Colonic mucosa (tissue), 4 donors: ENCODE measurements around the gene TPD52L2. TPM values are rescaled to one million over a fixed set of nuclear protein-coding genes. Genes with fewer than 3 reads are reported as not detected.
A peak's percentile ranks its signal among the peaks of the same experiment; 100 is the strongest.
"Not testable (repeated sequence)": the region's sequence is repeated elsewhere in the genome, so short reads cannot be mapped to it uniquely, and the experiment has no call there.

Experiments
- DNase-seq: peaks from one replicate; pipeline ENCODE4 v3.0.0-alpha.2; 2020
- H3K27ac ChIP-seq: fragments of 200-600 bp; one replicate; pipeline ENCODE4 v1.8.0; 2021
- H3K27me3 ChIP-seq: fragments of 200-600 bp; one replicate; pipeline ENCODE4 v1.8.0; 2021
- H3K36me3 ChIP-seq: fragments of 200-600 bp; one replicate; pipeline ENCODE4 v1.8.0; 2021
- H3K4me1 ChIP-seq: fragments of 200-600 bp; one replicate; pipeline ENCODE4 v1.8.0; 2021; ENCODE audit warnings: mild to moderate bottlenecking
- H3K4me3 ChIP-seq: fragments of 200-600 bp; one replicate; pipeline ENCODE4 v1.8.0; 2021
- H3K9ac ChIP-seq, 2 donors: one replicate each; pipeline ENCODE4 v1.7.0; 2013; ENCODE audit warnings: control low read depth in 2 of 2, low read depth in 2 of 2, low read length in 2 of 2
- H3K9me3 ChIP-seq: fragments of 200-600 bp; one replicate; pipeline ENCODE4 v1.8.0; 2021
- intact Hi-C: fragments of 100-400 bp; cut with DNase I; formaldehyde crosslinking; loops from one replicate; pipeline ENCODE4 v1.14.1; 2022
- total RNA-seq, 2 donors: library from RNA; stranded (reverse); fragmentation: NEBNext Ultra II Directional in 1 of 2; extraction: Animal tissue kit (Norgen Biotek cat#: 25700) in 1 of 2; gene quantifications; one replicate each; pipeline ENCODE4 v1.2.1, GENCODE V29; 2021
- TF ChIP-seq, protein P1 (sequence below): fragments of 200-600 bp; IDR thresholded peaks from one replicate; pipeline ENCODE4 v1.8.0; 2022; ENCODE audit warnings: antibody characterized with exemption, mild to moderate bottlenecking
- donor health status: healthy.
- donor health status: DM: no; HTN: no; CAD: no.
- donor health status: DM: no; HTN: no; CAD: no.

The TPD52L2 gene
- total RNA-seq, 2 donors from 2014 or later, result 54.0 to 66.1 TPM

DNA sequence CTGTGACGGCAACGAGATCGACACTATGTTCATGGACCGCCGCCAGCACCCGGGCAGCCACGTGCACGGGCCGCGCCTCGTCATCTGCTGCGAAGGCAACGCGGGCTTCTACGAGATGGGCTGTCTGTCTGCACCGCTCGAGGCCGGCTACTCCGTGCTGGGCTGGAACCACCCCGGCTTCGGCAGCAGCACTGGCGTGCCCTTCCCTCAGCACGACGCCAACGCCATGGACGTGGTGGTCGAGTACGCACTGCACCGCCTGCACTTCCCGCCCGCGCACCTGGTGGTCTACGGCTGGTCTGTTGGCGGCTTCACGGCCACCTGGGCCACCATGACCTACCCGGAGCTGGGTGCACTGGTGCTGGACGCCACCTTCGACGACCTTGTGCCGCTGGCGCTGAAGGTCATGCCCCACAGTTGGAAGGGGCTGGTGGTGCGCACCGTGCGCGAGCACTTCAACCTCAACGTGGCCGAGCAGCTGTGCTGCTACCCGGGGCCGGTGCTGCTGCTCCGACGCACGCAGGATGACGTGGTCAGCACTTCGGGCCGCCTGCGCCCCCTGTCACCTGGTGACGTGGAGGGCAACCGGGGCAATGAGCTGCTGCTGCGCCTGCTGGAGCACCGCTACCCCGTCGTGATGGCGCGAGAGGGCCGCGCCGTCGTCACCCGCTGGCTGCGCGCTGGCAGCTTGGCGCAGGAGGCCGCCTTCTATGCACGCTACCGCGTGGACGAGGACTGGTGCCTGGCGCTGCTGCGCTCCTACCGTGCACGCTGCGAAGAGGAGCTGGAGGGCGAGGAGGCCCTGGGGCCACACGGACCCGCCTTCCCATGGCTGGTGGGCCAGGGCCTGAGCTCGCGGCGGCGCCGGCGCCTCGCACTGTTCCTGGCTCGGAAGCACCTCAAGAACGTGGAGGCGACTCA lies 2.8 kb upstream of the TPD52L2 start:
- intact Hi-C loops, result loop anchor here (5.0 to 10.0 kb wide), 2 partner anchors 75 to 317 kb away; partner anchors contain the start of gene SRMS
- no peak overlapping the region for H3K4me3 ChIP-seq
- no peaks in the 10 kb centered on the region for H3K36me3 ChIP-seq
- no peak overlapping the region for H3K9ac ChIP-seq
- no peaks in the 10 kb centered on the region for H3K27me3 ChIP-seq
- no peak for DNase-seq
- H3K9me3 ChIP-seq, result no peaks in the 10 kb centered on the region
- peaks cover 11% of the 10 kb centered on the region for H3K4me1 ChIP-seq
- TF ChIP-seq, protein P1, sequence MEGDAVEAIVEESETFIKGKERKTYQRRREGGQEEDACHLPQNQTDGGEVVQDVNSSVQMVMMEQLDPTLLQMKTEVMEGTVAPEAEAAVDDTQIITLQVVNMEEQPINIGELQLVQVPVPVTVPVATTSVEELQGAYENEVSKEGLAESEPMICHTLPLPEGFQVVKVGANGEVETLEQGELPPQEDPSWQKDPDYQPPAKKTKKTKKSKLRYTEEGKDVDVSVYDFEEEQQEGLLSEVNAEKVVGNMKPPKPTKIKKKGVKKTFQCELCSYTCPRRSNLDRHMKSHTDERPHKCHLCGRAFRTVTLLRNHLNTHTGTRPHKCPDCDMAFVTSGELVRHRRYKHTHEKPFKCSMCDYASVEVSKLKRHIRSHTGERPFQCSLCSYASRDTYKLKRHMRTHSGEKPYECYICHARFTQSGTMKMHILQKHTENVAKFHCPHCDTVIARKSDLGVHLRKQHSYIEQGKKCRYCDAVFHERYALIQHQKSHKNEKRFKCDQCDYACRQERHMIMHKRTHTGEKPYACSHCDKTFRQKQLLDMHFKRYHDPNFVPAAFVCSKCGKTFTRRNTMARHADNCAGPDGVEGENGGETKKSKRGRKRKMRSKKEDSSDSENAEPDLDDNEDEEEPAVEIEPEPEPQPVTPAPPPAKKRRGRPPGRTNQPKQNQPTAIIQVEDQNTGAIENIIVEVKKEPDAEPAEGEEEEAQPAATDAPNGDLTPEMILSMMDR, result no peak
- H3K27ac ChIP-seq, result no peak overlapping the region

DNA sequence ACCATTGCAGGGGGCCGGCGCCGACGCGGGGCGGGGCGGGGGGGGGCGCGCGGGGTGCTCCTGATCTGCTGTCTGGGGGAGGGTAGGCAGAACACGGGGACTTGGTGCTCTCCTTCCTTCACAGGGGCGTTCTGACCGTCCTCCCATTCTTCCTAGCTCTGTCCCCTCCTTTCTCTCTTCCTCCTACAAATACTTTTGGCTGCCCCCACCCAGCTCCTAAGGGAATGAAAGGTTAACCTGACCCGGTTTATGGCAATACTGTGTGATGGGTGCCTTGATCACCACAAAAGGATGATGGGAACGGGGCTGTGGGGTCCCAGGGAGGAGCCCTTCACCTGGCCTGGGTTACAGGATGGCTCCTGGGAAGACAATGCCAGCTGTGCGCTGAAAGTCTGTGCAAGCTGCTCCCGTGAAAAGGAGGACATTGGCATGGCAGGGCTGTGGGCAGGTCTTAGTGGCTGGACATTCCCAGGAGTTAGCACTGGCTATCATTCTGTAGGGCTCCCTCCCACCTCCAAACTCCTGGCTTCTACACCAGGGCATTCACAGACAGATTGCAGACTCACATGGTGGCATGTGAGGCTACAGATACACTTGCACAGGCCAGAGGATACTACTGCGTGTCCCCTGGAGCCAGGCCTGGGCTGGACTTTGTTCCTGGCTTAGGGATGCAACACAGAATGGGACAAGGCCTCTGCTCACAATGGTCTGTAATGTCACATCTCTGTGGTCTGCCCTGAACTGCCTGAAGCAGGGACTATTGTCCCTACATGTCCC lies 1.9 kb upstream of the TPD52L2 start:
- peak overlapping the region; percentile 52 to 90 for H3K9ac ChIP-seq
- no peaks in the 10 kb centered on the region for H3K27me3 ChIP-seq
- no peaks in the 10 kb centered on the region for H3K36me3 ChIP-seq
- no peaks in the 10 kb centered on the region for H3K9me3 ChIP-seq
- TF ChIP-seq, protein P1, result no peak
- DNase-seq, result no peak
- peaks cover 11% of the 10 kb centered on the region for H3K4me1 ChIP-seq
- H3K4me3 ChIP-seq, result peak overlapping the region; percentile 94
- intact Hi-C loops, result loop anchor here (5.0 to 10.0 kb wide), 2 partner anchors 76 to 318 kb away; partner anchors contain the start of gene SRMS
- peak overlapping the region; percentile 97 for H3K27ac ChIP-seq

DNA sequence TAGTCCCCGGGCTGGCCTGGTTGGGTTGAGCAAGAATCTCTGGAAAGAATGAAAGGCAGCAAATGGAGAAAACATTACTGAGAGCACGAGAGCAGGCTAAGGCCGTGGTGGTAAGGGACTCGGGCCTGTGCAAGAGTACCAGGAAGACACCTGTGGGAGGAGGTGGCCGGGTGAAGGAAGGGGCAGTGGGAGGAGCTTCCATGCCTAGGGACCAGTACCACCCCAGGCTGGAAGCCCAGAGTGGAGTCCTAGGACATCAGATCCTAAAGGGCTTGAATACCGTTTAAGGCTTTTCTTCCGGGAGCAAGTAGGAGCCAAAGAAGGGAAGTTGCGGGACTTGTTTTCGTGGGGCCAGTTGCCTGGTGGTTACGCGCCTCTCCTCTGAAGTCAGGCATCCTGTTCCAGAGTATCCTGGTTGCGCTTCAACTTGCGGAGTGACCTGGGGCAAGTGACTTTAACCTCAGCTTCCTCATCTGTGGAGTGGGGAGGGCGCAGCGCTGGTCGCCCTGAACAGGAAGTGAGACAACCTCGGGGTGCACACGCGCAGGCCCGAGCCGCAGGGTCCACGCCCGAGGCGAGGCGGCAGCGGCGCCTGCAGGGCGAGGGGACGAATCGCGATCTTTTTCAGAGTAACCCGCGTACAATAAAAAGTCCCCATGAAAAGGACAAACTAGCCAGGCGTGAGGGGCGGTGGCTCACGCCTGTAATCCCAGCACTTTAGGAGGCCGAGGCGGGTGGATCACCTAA lies 1.1 kb upstream of the TPD52L2 start:
- no peaks in the 10 kb centered on the region for H3K9me3 ChIP-seq
- intact Hi-C loops, result loop anchor here (5.0 to 10.0 kb wide), 2 partner anchors 77 to 319 kb away; partner anchors contain the start of gene SRMS
- H3K27ac ChIP-seq, result peak overlapping the region; percentile 97

DNA sequence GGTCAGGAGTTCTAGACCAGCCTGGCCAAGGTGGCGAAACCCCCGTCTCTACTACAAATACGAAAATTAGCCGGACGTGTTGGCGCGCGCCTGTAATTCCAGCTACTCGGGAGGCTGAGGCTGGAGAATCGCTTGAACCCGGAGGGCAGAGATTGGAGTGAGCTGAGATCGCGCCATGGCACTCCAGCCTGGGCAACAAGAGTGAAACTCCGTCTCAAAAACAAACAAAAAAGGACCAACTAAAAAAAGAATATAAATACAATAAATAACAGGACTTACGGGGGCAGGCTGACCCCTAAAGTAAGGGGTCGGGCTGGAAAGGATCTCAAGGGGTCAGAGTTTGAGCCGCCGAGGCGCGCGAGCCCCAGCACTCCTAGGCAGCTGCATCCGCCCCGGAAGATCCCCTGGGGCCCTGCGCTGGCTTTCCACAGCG lies 509 bp upstream of the TPD52L2 start:
- Histone ChIP-seq H3K9ac (peak overlapping the region; percentile 68 to 79), H3K9me3 (no peaks in the 10 kb centered on the region), H3K36me3 (peaks cover 9% of the 10 kb centered on the region), H3K27ac (peak overlapping the region; percentile 97), H3K4me3 (peak overlapping the region; percentile 94), H3K27me3 (no peaks in the 10 kb centered on the region), H3K4me1 (peaks cover 11% of the 10 kb centered on the region)
- no peak for DNase-seq
- intact Hi-C loops, result loop anchor here (5.0 to 10.0 kb wide), 2 partner anchors 77 to 320 kb away; partner anchors contain the start of gene SRMS
- TF ChIP-seq, protein P1, result peak; percentile 5

More for the DNA sequence above, 1.1 kb upstream of the TPD52L2 start:
- Histone ChIP-seq H3K4me1 (peaks cover 11% of the 10 kb centered on the region), H3K4me3 (peak overlapping the region; percentile 94), H3K36me3 (peaks cover 3% of the 10 kb centered on the region), H3K27me3 (no peaks in the 10 kb centered on the region), H3K9ac (peak overlapping the region; percentile 68 to 90)
- TF ChIP-seq, protein P1, result peak; percentile 51
- peak; percentile 87 for DNase-seq

DNA sequence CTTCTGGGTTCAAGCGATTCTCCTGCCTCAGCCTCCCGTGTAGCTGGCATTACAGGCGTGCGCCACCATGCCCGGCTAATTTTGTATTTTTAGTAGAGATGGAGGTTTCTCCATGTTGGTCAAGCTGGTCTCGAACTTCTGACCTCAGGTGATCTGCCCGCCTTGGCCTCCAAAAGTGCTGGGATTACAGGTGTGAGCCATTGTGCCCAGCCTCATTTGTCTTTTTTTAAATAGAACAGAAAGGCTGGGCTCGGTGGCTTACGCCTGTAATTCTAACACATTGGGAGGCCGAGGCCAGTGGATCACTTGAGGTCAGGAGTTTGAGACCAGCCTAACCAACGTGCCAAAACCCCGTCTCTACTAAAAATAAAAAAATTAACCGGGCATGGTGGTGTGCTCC lies 2.0 kb downstream of the TPD52L2 start:
- H3K9ac ChIP-seq, H3K4me3 ChIP-seq, DNase-seq, H3K9me3 ChIP-seq, H3K27me3 ChIP-seq, H3K27ac ChIP-seq: not testable (repeated sequence)
- Histone ChIP-seq H3K4me1 (peaks cover 11% of the 10 kb centered on the region), H3K36me3 (peaks cover 15% of the 10 kb centered on the region)
- intact Hi-C loops, result loop anchor here (10.0 kb wide), 1 partner anchor 322 kb away; the partner anchor contains the start of gene SRMS
